Heart left ventricle (tissue), 16 donors: ENCODE results near the gene FAM76B. TPM values are rescaled to one million over a fixed set of nuclear protein-coding genes. Genes with fewer than 3 reads are reported as not detected.

Source experiments
- ATAC-seq, 4 donors: fragments of 200-7000 bp; cut with Tn5 transposase; one replicate each; pipeline ENCODE4 v1.9.1; 2020 to 2022; ENCODE audit warnings: moderate library complexity in 4 of 4, mild to moderate bottlenecking in 3 of 4, moderate number of reproducible peaks in 1 of 4
- DNase-seq, 5 donors: peaks; one replicate each; pipeline ENCODE4 v3.0.0-alpha.2; 2020
- H3K27ac ChIP-seq, 12 donors: fragments of 200-600 bp; sonication (generic) in 4 of 12; one replicate each; pipeline versions ENCODE4 v1.5.0 to v1.8.0; 2016 to 2022; ENCODE audit warnings: mild to moderate bottlenecking in 2 of 12
- H3K27me3 ChIP-seq, 9 donors: fragments of 200-600 bp; sonication (generic) in 2 of 9; one replicate each; pipeline versions ENCODE4 v1.5.1 to v1.8.0; 2016 to 2022; ENCODE audit warnings: mild to moderate bottlenecking in 3 of 9
- H3K36me3 ChIP-seq, 9 donors: fragments of 200-600 bp; sonication (generic) in 2 of 9; one replicate each; pipeline versions ENCODE4 v1.5.0 to v1.8.0; 2018 to 2022; ENCODE audit warnings: mild to moderate bottlenecking in 2 of 9
- H3K4me1 ChIP-seq, 12 donors: fragments of 200-600 bp; sonication (generic) in 4 of 12; one replicate each; pipeline versions ENCODE4 v1.5.0 to v1.8.0; 2016 to 2022; ENCODE audit warnings: mild to moderate bottlenecking in 3 of 12
- H3K4me3 ChIP-seq, 12 donors: fragments of 200-600 bp; sonication (generic) in 4 of 12; one replicate each; pipeline versions ENCODE4 v1.5.0 to v1.8.0; 2017 to 2022; ENCODE audit warnings: mild to moderate bottlenecking in 9 of 12, moderate library complexity in 4 of 12
- H3K9me3 ChIP-seq, 12 donors: fragments of 200-600 bp; sonication (generic) in 4 of 12; one replicate each; pipeline versions ENCODE4 v1.5.0 to v1.8.0; 2016 to 2022; ENCODE audit warnings: mild to moderate bottlenecking in 1 of 12
- POLR2A ChIP-seq, 2 donors: fragments of 450-650 bp; IDR thresholded peaks; one replicate each; pipeline ENCODE4 v1.6.1; 2017; ENCODE audit warnings: antibody characterized with exemption in 2 of 2, mild to moderate bottlenecking in 2 of 2, moderate library complexity in 2 of 2
- WGBS, 4 donors: extraction: QIAGEN DNeasy Blood & Tissue Kit in 2 of 4; methylation state at CpG; one replicate each; pipeline versions ENCODE4 v1.1.5 to v1.1.7; 2013 to 2018; 5-methylcytosine and 5-hydroxymethylcytosine counted together
- intact Hi-C, 10 donors: fragments of 100-400 bp; cut with DNase I; formaldehyde crosslinking; loops; one replicate each; pipeline versions ENCODE4 v1.11.1 to v1.14.2; 2022
- polyA plus RNA-seq, 2 donors: library from polyadenylated mRNA; stranded (reverse); fragments of 200-250 nt; gene quantifications; one replicate each; pipeline ENCODE4 v1.2.3, GENCODE V29; 2013
- total RNA-seq, 9 donors: library from RNA; depleted of rRNA in 2 of 9; stranded (reverse); fragments of >200 nt in 2 of 9; fragmentation: NEBNext Ultra II Directional in 3 of 9; extraction: Animal tissue kit (Norgen Biotek cat#: 25700) in 3 of 9; gene quantifications; one replicate each; pipeline versions ENCODE4 v1.1.0 to v1.2.4, GENCODE V29; 2016 to 2023
- TF ChIP-seq, protein P1 (sequence below), 12 donors: fragments of 200-600 bp; sonication (generic) in 4 of 12; IDR thresholded peaks; one replicate each; pipeline versions ENCODE4 v1.5.0 to v1.8.0; 2018 to 2022; ENCODE audit warnings: antibody characterized with exemption in 12 of 12, mild to moderate bottlenecking in 5 of 12
- donor health status: ischemic (EF 13 %, LVEDD 7.1; RV severe dilation, severe dysfunction).
- donor health status: healthy with polysubstance abuse.
- donor health status: DM: no; HTN: yes; CAD: no.
- donor health status: DM: no; HTN: no; CAD: no.
- donor health status: ischemic (EF 25% LVEDD 6.9; RV normal size, moderate dysfunction).
- donor health status: ischemic (EF 25% LVEDD 5.7; RV mildly dilated, moderate dysfunction).
- donor health status: healthy.
- donor health status: DM: yes; HTN: yes; CAD: no.
- donor health status: ischemic (EF 35%, LVEDD 5.7; RV mildly dilated, moderate dysfunction).
- donor health status: nonischemic (EF 11% LVEDD 7.7; RV severe dilation, severe dysfunction).
- donor health status: DM: yes; HTN: yes; CAD: no.
- donor health status: PGD.
- donor health status: ischemic (EF 29% LVEDD 5.4; RV normal size, mild dysfunction).
- donor health status: nonischemic (EF 23%, LVEDD 6.1; RV moderate dilation, normal function).

FAM76B gene
- total and polyA plus RNA-seq, 11 donors, result 4.6 to 13.2 (median 5.8) TPM

DNA sequence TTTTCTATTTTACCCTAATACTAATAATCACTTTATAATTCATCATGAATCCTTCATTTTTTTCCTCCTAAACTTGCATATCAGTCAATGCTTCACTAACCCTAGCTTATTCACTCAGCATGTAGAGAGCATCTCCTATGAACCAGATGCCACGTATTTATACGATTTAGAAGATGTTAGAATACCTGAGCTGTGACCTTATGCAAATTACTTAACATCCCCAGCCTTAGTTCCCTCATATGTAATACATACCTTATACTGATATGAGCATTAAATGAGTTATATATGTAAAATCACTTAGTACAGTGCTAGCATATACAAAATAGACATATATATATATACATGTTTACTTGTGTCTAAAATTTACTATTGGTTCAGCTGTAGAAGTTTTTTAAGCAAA, 9.0 kb downstream of the FAM76B start:
- peaks cover 3 to 100% (median 98%) of the 10 kb centered on the region in 9 donors for H3K36me3 ChIP-seq
- ATAC-seq, result no peak

DNA sequence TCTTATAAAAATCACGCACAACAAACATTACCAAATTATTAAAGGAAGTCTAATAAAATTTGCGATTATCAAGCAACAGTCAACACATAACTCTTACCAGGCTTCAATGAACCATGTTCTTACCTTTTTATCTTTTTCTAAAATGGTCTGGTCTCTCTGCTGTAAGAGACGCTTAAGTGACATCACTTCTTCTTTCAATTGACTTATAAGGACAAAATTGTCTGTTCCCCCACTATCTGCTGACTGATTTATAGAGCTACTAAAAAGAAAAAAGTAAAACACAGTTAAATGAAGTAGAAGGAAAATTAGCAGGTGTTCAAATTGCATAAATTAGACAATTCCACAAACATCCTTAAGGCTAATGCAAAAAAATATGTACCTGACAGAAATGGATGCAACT, 10.9 kb downstream of the FAM76B start:
- Histone ChIP-seq H3K9me3 (no peaks in the 10 kb centered on the region), H3K4me1 (no peaks in the 10 kb centered on the region), H3K4me3 (no peak overlapping the region), H3K36me3 (peaks cover 3 to 100% (median 98%) of the 10 kb centered on the region in 9 donors), H3K27ac (no peak overlapping the region), H3K27me3 (no peaks in the 10 kb centered on the region)
- 95 to 97% (median 95%) methylated on average over 3 of the region's 3 CpGs for WGBS, 4 donors
- ATAC-seq (no peak), DNase-seq (no peak)
- TF ChIP-seq, protein P1, sequence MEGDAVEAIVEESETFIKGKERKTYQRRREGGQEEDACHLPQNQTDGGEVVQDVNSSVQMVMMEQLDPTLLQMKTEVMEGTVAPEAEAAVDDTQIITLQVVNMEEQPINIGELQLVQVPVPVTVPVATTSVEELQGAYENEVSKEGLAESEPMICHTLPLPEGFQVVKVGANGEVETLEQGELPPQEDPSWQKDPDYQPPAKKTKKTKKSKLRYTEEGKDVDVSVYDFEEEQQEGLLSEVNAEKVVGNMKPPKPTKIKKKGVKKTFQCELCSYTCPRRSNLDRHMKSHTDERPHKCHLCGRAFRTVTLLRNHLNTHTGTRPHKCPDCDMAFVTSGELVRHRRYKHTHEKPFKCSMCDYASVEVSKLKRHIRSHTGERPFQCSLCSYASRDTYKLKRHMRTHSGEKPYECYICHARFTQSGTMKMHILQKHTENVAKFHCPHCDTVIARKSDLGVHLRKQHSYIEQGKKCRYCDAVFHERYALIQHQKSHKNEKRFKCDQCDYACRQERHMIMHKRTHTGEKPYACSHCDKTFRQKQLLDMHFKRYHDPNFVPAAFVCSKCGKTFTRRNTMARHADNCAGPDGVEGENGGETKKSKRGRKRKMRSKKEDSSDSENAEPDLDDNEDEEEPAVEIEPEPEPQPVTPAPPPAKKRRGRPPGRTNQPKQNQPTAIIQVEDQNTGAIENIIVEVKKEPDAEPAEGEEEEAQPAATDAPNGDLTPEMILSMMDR (IDR thresholded peaks at IDR 0.05), result no peak
- TF ChIP-seq POLR2A (IDR thresholded peaks at IDR 0.05), result no peak
- intact Hi-C loops, result loop anchor here in 1 of 10 donors (10.0 kb wide), 1 partner anchor 814 kb away; no protein-coding TSS in a partner anchor

More for the DNA sequence above, 9.0 kb downstream of the FAM76B start:
- H3K4me1 ChIP-seq, result no peaks in the 10 kb centered on the region
- H3K4me3 ChIP-seq, result no peak overlapping the region
- TF ChIP-seq, protein P1 (IDR thresholded peaks at IDR 0.05), result no peak
- no peak for TF ChIP-seq POLR2A (IDR thresholded peaks at IDR 0.05)
- H3K9me3 ChIP-seq, result no peaks in the 10 kb centered on the region
- H3K27me3 ChIP-seq, result no peaks in the 10 kb centered on the region
- no peak overlapping the region for H3K27ac ChIP-seq
- no peak for DNase-seq
- 86 to 94% (median 91%) methylated on average over 2 of the region's 2 CpGs for WGBS, 4 donors
- intact Hi-C loops, result no loop called here

DNA sequence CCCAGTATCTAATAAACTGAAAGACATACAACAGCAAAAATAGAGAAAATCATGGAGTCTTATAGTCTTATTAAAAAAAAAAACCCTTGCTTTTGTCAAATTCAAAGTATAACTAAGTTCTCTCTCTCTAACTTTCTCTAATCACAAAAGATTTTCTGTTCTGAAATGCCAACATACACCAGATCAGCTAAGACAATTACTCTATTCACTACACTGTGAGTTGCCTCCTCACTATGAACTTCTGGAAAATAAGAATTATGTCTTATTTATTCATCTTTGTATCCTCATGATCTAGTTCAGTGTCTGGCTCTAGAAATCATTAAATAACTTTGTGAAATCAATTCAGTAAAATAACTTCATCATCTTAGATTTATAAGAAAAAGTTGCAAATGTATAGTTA, 12.7 kb downstream of the FAM76B start:
- TF ChIP-seq, protein P1 (IDR thresholded peaks at IDR 0.05), result no peak
- no peak for TF ChIP-seq POLR2A (IDR thresholded peaks at IDR 0.05)
- DNase-seq (no peak), ATAC-seq (no peak)
- Histone ChIP-seq H3K27ac (no peak overlapping the region), H3K4me3 (no peak overlapping the region), H3K4me1 (no peaks in the 10 kb centered on the region), H3K36me3 (peaks cover 3 to 100% (median 97%) of the 10 kb centered on the region in 9 donors), H3K27me3 (no peaks in the 10 kb centered on the region), H3K9me3 (no peaks in the 10 kb centered on the region)
- intact Hi-C loops, result loop anchor here in 1 of 10 donors (10.0 kb wide), 1 partner anchor 812 kb away; no protein-coding TSS in a partner anchor

DNA sequence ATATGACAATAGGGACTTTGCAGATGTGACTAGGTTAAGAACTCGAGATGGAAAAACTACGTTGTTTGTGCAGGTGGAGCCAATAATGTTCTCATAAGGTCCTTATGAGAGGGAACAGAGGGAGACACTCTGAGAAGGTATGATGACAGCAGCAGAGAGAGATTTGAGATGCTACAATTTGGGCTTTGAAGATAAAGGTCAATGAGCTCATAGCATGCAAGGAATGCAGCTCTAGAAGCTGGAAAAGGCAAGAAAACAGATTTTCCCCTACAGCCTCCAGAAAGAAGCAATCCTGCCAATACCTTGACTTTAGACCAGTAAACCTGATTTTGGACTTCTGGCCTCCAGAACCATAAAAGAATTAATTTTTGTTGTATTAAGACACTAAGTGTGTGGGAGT, 21.1 kb downstream of the FAM76B start:
- no peak overlapping the region for H3K4me3 ChIP-seq
- no peaks in the 10 kb centered on the region for H3K27me3 ChIP-seq
- no peak for ATAC-seq
- no peak overlapping the region for H3K27ac ChIP-seq
- H3K9me3 ChIP-seq, result no peaks in the 10 kb centered on the region
- peaks cover 0 to 16% (median 0%) of the 10 kb centered on the region in 12 donors for H3K4me1 ChIP-seq
- WGBS, 4 donors, result 64 to 77% (median 67%) methylated on average over 2 of the region's 2 CpGs
- TF ChIP-seq POLR2A (IDR thresholded peaks at IDR 0.05), result no peak
- TF ChIP-seq, protein P1 (IDR thresholded peaks at IDR 0.05), result no peak
- intact Hi-C loops, result loop anchor here in 8 of 10 donors (5.0 to 10.0 kb wide), 10 partner anchors 64 to 1144 kb away; partner anchors contain the start of genes SRSF8 (in 3 of the 8), CWC15 (in 1 of the 8), ENDOD1 (in 1 of the 8) and KDM4D (in 1 of the 8)
- peaks cover 0 to 62% (median 37%) of the 10 kb centered on the region in 9 donors for H3K36me3 ChIP-seq
- no peak for DNase-seq
